GM21360 (cell line): ENCODE results near the gene FBLN5.
"Not testable (repeated sequence)": the region's sequence is repeated elsewhere in the genome, so short reads cannot be mapped to it uniquely, and the experiment has no call there.

Source experiments
- ATAC-seq: cut with Tn5 transposase; IDR thresholded peaks from one replicate; pipeline ENCODE4 v1.9.1; 2021; ENCODE audit warnings: mild to moderate bottlenecking, moderate library complexity; ENCODE audit not compliant: unreplicated experiment

The FBLN5 gene

DNA sequence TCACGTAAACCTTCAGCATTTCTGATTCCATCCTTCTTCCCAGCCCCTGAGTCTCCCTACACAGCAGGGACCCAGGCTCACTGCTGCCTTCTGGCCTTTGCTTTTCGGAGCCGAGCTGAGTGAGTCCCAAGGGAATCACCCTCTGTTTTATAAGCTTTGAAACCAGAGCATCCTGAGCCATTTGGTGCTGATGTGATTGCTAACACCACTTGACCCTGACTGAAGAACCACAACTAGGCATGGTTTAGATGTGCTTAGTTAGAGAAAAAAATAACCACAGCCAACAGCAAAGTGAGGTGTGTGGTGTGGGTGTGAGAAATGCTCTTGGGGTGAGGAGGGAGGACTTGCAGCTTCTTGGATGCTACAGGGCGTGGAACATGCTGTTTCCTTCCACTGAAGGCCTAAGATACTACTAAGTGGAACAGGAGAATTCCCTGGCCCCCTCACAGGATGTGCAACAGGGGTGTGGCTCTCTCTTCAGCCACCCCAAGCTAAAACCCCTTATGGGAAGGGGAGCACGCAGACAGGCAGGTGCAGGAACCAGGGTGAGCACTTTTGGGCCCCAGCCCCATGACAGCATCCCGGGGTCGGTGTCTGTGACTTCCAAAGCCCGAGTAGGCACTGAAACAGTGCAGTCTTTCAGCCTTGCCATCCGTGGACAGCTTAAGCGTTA lies 80.0 kb downstream of the FBLN5 start, which contains the start of gene TC2N:
Gene TC2N (minus strand): TSS at position 221 of the 673 bp plus-strand sequence. CDS start 53,767 bp downstream, outside the sequence.
- no peak for ATAC-seq

DNA sequence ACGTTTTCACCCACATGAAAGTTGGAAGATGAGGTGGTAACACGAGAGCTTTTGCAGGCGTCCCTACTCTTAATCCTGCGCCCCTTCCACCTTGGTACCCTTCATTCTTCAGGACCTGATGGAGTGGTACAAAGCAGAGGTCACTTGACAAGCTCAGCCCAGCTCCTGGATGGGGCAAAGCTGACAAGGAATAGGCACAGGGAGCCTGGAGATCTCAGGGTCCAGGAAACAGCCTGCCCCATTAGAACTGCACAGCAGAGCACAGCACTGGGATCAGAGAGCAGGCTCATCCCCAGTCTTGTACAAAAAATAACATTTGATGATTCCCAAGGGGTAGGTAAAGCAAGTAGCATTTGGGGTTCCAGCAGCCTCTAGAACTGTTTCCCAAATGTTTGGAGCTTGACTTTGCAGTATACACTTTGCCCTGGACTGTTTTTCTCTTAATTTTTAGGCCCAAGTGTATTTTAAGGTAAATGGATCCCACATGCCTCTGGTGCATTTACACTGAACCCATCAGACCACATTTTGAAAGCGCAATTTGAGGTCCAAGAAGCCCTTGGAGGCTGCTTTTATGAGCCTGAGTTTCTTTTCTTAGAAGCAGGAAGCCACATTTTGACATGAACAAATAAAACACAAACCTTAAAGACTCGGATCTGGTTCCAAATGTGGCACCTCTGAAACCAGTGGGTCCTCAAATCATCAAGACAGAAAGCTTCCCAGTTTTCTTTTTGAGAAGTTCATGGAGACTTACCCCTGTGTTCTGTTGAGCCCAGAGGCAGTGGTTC lies 80.8 kb downstream of the FBLN5 start:
- ATAC-seq: no peak

DNA sequence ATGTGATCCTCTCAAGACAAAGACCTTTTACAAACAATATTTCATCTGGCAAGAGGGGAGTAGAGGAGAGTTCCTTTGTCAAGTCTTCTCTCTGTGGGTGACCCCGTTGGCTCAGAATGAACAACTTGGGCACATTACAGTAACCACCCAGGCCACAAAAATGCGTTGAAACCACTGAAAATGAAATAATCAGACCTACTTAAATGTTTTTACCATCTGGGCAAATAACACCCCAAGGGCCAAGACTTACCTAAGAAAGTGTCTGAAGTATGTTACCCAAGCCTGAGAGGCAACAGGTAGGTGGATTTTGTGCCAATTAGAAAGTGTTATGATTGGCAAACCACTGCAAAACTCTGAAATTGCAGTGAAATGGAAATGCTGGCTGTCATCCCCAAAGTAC lies 81.4 kb downstream of the FBLN5 start:
- no peak for ATAC-seq

DNA sequence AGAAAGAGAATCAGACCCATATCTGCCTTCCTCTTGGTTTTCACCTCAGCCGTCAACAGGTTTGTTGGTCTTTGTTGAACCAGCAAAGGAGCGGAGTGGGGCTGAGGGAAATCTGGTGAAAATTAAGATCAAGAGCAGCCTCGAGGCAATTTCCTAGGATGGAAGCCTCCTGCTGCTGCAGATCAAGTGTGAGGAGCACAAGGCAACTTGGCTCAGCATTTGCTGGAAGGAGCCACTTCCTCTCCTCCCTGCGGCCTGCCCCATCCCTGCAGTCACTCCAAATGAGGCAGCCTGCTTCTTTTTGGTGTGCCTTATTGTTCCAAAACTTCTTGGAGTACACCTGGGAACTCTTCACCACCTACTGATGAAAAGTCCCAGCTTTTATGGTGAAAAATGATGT lies 85.1 kb downstream of the FBLN5 start:
- no peak for ATAC-seq

DNA sequence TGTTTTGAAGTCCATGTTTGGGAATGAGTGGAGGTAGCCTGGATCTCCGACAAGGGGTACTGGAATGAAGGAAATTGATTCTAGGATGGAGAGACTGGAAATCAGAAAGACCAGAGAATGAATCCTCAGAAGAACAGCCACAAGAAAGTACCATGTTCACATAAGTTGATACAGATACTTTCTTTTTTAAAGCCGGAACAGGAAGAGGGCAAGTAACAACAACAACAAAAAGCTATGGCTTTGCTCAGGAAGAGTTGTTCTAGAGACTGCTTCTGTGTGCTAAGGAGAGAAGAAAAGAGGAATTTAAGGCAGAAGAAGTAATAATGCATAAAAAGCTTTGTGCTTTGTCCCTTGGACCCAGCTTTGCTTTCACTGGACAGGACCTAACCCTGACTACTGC lies 86.4 kb downstream of the FBLN5 start:
- ATAC-seq: no peak

DNA sequence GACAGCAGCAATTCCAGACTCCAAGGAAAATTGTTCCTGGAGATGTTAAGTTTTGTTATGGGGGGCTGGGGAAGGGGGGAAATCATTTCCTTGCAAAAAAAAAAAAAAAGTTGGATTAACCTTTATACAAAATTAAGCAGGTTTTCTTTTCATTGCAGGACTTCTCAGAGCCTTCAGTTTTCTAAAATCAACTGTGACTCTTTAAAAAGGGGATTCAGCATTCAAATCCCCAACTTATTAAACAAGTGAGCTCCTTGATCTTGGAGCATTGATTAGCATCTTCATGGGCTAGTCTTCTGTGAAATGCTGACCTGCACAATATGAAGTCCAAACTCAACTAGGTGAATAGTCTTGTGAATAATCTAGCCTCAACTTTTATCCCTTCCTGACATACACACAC lies 87.3 kb downstream of the FBLN5 start:
- ATAC-seq: no peak

DNA sequence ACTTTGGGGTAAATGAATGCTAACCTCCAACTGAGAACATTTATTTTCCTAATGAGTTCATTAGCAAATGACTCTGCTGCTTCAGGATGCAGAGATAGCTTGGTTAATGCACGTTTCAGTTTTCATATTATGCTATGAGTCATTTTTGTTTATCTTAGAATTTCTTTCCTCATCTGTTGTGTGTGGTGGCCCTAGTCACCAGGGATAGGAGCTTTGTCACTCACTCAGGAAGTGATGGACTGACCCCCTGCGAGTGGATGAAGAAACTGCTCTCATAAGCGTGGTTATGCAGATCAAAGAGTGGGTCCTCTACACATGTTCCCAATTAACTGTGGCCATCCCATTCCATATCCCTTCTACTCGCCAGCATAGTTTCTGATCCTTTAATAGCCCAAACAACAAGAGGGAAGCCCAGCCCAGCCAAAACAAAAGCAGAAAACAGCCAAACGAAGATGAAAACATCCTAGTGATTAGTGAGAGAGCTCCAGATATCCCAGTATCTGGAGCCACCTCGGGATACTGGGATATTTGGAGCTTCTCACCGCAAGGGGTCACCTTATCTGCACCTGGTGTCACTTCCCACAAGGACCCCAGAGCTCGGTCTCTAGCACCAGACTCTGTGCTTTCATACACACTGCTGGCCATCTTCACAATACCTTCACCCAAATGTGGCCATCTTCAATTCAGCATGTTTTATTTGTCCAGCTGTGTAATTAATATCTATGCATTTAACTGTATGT lies 88.8 kb downstream of the FBLN5 start:
- ATAC-seq: peak; percentile 77

DNA sequence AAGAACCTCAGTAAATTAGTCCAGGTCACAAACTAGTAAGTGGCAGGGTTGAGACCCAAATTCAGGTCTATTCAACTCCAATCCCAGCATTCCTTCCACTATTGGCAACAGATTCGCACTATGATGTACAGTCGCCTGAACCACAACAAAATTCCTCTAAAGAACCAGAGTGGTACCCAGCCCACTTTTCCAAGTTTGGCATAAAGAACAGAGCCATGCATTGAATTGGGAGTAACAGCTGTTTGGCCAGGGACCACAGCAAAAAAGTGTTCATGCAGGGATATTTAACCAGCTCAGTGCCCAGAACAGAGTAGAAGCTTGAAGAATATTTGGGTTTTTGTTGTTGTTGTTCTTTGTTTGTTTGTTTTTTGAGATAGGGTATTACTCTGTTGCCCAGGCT lies 89.9 kb downstream of the FBLN5 start:
- ATAC-seq: no peak

DNA sequence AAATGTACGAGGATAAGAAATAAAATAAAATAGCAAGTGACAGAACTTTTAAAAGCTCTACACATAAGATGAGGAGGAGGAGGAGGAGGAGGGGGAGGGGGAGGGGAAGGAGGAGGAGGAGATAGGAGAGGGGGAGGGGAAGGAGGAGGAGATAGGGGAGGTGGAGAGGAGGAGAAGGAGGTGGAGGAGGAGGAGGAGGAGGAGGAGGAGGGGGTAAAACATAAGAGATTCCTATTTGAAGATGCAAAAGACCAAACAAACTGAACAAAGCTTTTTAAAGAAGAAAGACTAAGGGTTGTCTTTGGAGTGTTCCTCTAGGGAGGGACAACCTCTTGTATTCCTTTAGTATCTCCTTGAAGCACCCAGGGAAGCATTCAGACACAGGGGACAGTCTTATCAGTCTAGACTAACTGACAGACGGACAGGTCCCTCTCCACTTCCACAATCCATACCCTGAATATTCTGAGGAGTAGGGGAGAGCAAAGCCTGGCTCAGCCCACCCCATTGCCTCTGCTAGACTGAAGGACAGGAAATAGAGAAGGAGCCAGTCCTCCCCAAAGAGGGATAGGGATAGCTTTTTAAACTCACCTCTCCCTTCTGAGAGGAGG lies 93.1 kb downstream of the FBLN5 start:
- no peak for ATAC-seq

DNA sequence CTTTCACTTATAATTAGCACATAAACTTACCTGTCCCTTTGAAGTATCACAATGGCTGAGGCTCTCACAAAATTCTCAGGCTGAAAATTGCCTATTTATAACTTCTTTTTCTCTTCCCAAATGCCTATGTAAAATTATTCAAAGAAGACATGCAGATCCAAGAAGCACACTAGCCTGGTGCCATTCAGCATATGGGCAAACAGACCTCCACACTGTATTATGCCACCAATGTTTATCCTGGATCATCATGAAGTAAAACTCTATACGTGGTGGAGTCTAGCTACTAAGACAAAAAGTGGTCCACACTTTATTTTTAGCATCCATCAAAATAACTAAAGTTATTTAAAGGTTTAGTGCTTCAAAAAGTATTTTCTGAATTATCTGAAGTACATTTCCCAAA lies 95.9 kb downstream of the FBLN5 start:
- ATAC-seq: no peak

DNA sequence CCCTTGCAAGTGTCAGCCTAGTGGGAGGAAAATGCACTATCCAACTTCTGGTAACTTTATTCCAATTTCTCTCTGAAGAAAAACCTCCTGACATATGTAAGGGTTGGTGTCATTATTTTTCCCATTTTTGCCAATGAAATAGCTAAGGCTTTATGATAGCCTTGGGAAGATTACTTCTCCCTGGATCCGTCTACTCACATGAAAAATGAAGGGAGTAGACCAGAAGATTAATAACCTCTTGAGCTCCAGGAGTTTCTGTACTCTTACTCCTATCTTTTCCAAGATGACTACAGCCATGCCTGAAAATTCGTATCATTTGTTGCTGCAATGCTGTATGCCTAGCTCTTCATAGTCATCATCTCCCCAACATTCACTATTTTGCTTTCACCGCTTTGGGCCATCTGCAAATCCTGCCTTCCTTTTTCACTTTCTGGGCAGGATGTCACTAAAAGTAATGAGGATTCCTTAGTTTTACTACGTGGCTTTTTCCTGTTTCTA lies 98.9 kb downstream of the FBLN5 start:
- no peak for ATAC-seq

DNA sequence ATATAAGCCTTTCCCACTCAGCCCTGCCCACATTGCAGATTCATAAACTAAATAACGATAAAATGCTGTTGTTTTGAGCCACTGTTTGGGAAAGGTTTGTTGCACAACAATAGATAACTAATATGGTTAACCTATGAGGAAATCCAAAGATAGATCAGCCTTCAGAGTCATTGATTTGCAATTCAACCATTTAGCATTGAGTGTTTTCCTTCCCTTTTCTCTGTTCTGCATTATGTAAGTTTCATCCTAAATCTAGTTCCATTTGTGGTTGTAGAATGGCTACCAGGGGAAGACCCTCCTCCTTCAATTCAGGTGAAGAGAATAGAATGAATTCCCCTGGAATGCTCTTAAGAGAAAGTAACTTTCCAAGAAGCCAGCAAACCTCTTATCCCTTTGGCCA lies 99.8 kb downstream of the FBLN5 start:
- no peak for ATAC-seq

DNA sequence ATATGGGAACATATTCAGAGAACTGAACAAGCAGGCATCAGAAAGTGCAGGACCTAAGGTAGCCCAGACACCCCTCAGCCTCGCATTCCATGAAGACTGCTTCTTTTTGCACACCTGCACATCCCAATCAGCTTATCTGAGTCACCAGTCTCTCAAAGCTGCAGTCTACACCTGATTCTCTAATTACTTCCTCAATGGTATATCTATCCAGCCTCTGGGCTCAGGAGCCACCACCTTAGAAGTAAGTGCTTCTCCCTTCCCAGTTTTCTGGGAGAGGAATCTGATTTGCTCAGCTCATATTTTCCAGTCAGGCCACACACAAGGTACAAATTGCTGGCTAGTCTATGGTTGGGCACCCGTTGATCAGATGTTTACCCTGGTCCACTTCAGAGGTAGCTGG lies 101.8 kb downstream of the FBLN5 start:
- ATAC-seq: no peak

DNA sequence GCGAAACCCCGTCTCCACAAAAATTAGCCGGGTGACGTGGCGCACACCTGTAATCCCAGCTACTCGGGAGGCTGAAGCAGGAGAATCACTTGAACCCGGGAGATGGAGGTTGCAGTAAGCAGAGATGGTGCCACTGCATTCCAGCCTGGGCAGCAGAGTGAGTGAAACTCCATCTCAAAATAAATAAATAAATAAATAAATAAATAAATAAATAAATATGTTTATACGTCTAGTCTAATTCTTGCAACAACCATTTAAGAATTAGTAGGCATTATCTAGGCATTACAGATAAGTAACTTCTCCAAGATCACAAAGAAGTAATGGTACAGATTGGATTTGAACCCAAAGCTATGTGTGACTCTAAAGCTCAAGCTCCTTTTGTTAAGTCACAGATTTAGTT lies 102.4 kb downstream of the FBLN5 start:
- not testable (repeated sequence) for ATAC-seq

DNA sequence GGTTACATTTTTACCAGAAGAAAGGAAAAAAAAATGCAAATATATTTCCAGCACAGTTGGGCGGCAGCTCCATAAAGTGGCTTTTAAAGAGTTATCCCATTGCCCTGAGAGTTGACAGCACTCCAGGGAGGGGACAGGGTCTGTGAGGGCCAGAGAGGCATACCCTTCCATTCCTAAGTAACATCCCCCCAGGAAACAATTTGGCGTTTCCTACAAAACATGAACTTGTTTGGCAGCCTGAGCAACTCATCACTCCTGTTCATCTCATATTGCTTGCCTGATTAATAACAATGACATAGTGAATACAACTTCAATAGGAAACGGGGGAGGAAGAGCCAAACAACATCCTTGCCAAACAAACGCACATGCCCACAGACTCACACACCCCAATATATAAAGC lies 103.5 kb downstream of the FBLN5 start:
- no peak for ATAC-seq

DNA sequence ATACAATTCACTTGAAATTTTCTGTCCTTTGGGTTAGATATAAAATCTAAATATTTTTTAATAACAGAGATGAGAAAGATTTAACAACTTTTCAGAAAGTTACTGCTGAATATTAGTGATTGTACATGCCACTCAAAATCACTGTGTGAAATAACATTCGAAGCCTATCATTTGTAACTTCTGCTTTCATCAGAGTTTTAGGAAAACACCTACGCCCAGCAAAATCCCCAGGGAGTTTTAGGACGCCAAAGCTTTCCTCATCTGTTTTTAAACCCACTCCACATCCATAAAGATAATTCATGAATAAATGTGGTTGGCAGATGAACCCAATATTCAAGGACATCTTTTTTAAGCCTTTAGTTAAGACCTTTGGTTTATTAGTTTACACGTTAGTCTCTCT lies 104.1 kb downstream of the FBLN5 start:
- no peak for ATAC-seq

DNA sequence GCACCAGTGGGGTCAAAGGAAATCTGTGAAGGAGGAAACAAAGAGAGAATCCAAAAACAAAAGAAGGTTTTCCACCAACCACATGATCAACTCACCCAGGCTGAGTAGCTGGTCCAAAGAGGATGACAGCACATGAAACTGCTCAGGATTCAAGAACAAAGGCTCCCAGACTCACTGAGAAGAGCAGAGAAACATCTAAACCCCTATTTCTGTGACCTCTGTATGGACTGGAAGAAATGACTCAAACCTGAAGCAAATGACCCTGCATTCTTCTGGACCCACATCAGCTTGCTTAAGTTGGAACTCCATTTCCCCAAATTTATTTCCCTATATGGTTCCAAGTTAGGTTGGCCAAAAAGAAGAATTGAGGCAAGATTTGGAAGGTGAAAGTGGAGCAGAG lies 106.4 kb downstream of the FBLN5 start:
- ATAC-seq: no peak

DNA sequence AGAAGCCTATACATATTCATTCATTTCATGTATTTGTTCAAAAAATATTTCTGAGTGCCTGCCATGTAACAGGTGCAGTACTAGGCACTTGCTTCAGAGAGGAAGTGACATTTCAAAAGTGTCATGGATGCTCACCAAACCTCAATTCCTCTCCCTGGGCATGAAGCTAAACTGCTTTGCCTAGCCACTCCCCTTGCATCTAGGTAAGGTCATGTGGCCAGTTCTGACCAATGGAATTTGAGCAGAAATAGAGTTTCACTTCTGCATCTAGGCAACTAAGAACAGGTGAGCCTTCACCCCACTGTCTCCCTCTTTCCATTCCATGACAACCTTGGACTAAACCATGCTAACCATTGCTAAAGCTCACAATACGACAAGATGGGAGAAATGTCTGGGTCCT lies 107.7 kb downstream of the FBLN5 start:
- ATAC-seq: no peak

DNA sequence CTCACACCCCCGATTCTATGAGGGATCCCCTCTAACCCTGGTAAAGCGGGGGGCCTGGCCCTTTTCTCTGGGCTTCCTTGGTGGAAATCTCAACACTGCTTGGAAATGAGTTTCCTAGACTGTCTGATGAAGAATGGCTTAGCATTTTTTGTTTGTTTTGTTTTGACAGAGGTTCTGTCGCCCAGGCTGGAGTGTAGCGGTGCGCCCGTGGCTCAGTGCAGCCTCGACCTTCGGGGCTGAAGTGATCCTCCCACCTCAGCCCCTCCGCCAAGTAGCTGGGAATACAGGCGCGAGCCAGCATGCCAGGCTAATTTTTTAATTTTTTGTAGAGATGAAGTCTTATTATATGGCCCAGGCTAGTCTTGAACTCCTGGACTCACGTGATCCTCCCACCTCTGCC lies 110.4 kb downstream of the FBLN5 start:
- no peak for ATAC-seq

DNA sequence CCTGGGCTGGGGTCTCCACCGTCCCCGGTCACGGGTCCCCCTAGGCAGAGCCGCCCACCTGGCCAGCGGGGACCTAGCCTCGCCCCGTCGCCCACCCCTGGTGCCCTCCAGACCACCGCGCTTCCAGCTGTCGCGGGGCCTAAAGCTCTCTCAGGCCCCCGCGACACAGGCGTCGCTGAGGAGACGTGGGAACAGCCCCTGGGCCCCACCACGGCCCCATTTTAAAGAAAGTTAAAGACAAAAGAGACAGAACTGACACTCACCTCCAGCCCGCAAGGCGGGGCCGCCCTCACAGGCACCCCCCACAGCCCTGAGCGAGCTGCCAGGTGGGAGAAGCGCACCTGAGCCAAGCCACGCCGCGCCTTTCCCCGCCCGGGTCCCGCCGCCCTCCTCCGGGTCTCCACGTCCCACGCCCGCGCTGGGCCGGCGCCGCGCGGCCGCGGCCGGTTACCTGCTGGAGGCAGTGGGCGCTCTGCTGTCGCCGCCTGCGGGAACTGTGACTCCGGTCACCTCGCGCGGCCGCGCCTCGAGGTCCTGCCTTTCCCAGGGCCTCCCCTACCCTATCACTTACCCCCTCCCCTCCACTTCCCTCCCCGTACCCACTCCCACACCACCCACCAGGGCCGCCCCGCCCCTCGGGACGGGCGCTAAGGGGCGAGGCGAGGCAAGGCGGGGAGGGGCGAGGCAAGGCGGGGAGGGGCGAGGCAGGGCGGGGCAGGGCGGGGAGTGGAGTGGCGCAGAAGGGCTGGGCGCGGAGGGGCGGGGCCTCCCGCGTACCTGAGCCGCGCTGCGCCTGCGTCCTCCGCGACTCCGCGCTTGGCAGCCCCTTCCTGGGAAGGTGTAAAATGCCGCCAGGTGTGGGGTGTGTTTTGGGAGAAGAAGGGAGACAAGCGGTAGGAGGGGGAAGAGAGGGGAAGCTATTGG lies 111.3 kb downstream of the FBLN5 start:
- peak; percentile 68 for ATAC-seq
